Head of caudate nucleus (tissue), 42 donors: ENCODE data around the gene TMEM245.
"Not testable (repeated sequence)": the region's sequence is repeated elsewhere in the genome, so short reads cannot be mapped to it uniquely, and the experiment has no call there.

Experiments
- DNase-seq, 42 donors: peaks; one replicate each; pipeline versions ENCODE4 v3.0.0 to v3.0.0-alpha.2; 2020 to 2021; ENCODE audit warnings: mixed read lengths in 7 of 42
- intact Hi-C: fragments of 100-400 bp; cut with DNase I; formaldehyde crosslinking; loops from one replicate; pipeline ENCODE4 v1.15.0; 2022

The TMEM245 gene

DNA sequence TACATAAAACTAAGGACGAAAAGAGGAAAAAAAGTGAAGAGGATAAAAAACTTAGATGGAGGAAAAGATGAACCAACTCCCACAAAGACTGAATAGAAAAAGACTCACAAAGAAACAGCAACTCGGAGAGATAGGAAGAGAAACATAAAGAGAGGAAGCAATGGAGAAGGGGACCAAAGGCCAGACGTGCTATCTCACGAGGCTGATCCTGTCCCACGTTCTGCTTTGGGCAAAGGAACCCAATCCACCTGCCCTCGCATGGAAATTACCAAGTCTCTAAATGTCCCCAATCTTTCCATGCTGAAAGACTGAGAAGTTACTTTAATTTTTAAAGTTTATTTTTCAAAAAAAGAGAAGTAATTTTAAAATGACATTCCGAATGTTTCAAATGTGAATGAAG lies 36.6 kb downstream of the TMEM245 start:
- DNase-seq = no peak
- intact Hi-C loops = no loop called here

DNA sequence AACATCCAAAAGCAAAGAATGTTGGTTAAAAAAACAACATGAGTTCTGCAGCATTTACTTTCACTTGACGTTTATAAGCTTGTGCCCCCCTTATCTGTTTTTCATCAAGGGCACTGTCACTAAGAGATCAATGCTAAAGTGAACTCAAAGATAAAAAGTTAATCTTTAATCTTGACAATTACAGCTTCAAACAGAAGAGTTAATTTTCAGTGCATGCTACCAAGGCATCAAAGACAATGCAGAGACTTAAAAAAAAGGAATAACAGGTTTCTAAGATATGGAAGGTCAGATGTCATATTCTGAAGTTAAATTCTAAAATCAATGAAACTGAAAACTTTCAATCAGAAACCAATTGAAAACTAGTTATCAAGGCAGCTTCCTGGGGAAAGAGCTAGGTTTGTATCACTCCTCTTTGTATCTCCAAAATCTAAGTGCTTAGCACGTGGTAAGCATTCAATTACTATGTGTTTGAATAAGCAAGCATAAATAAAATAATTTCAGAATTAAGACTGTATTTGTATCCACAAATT lies 37.6 kb downstream of the TMEM245 start:
- intact Hi-C loops = no loop called here
- DNase-seq = no peak

DNA sequence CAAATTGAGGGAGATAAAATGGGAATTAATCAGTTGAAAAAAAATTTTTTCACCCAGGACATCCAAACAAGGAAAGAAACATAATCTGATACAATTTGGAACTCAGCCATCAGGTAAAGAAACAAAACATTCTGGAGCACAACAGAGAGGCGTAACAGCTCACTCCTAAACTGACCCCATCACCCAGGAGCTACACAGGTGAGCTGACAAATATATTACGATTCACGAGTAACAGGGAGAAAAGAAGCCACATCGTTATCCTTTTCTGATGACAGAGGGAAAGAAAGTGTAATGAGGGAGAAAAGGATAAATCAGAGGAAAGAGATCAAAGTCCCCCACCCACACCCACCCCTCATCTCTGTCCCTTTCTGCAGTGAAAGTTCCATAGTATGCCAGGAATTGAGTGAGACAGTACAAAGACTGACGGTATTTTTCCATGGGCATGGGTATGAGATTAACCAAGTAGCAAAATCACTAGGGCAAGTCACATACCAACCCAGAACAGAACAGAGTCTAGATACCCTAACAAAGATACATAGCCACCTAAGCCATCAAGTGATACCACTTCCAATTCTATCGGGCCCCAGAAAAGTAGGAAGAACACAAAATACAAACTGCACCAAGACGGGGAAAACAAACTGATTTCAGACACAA lies 45.4 kb downstream of the TMEM245 start:
- intact Hi-C loops = no loop called here
- DNase-seq = no peak

DNA sequence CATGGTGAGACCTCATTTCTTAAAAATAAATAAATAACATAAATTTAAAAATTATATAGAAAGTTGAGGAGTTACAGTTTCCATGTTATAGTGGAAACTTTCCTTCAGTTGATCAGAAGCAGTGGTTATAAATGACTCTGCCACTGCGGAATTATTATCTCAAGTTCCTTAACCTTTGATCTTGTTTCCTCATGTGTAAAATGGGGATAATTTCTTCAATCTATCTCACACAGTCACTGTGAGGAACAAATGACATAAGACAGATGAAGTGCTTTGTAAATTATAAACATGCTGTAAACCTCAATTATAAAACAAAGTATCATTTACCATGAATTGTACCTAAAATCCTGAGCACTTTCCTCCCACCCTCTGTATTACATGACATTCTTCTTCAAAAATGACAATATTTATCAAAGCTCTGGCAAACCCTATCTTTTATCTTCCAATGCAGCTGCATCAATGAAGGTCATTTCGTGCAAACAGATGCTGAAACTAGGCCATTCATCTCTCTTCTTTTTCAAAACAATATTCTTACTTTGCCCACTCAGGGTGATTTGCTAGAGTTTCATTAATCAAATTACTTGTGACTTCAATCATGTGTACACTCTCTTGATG lies 46.8 kb downstream of the TMEM245 start:
- intact Hi-C loops = no loop called here
- DNase-seq = no peak

DNA sequence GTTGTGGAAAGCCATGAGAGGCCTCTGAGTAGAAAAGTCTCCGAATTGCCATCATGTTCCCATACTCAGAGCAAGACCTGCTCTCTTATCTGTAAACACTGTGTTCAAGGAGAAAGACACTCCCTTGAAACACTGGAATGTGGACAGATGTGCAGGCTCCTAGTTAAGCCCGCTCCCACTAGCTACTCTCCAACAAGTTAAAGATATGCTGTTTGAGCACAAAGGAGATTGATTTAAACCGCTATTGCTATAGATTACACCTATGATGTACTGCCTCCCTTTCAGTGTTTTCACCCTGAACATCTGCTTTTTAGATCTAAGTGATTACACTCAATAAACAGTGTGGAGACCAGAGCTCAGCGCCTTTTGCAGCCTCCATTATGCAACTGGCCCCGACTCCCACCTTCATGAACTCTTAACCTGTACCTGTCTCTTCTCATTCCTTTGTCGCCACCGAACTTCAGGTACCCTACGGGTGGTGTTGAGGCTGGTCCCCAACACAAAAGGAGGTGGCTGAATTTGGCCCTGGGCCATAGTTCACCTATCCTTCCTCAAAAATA lies 47.5 kb downstream of the TMEM245 start:
- intact Hi-C loops = no loop called here
- no peak for DNase-seq

DNA sequence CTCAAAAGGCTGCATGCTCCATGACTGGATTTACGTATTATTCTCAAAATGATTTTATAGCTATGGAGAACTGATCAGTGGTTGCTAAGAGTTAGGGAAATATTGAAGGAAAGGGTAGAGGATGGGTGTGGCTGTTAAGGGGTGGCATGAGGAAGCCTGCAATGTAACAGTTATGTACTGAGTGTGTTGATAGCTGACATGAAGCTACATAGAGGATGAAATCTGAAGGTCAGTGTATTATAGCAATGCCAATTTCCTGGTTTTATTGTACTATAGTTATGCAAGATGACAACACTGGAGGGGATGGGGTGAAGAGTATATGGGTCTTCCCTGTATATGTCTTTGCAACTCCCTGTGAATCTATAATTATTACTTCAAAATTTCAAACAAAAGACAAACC lies 51.0 kb downstream of the TMEM245 start:
- DNase-seq = no peak
- intact Hi-C loops = no loop called here

DNA sequence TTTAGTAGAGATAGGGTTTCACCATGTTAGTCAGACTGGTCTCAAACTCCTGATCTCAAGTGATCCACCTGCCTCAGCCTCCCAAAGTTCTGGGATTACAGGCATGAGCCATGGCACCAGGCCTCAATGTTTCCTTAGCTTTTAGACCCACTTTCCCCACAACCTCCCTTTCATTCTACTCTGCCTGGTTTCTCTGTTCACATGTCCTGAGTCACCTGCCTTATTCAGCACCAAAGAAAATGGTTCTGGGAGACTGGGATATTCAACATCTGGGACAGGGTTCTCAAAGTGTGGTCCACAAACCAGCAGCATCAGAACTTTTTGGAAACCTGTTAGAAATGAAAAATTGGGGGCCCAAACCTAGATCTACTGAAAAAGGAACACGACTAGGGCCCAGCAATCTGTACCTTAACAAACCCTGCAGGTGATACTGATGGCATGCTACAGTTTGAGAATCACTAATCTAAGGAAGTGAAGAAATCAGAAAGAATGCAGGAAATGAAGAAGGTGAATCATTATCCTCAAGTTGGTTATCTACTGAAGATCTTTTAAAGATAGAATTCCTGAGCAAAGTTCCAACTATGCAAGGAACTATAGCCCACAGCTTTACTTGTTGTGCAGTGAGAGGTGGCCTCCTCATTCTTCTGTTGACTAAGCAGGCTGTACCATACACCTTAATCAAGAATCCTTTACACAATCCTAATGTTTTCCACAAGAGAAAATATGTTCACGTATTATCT lies 54.6 kb downstream of the TMEM245 start:
- no peak for DNase-seq
- intact Hi-C loops = no loop called here

DNA sequence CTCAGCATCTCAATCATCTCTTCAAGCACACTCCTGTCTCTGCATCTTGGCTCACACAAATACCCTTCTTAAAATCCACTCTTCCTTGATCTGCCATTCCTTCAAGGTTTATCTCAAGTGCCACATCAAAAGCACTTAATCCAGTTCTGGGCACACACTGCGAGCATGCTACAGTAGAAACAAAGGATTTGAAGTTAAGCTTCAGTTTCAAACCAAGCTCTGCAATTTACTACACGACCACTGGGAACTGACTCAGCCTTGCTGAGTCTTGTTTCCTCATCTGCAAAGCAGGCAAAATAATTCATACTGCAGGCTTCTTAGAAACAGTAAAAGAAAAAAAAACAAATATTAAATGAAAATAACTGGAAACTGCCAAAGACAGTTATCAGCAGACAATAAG lies 56.0 kb downstream of the TMEM245 start:
- no peak for DNase-seq
- intact Hi-C loops = no loop called here

DNA sequence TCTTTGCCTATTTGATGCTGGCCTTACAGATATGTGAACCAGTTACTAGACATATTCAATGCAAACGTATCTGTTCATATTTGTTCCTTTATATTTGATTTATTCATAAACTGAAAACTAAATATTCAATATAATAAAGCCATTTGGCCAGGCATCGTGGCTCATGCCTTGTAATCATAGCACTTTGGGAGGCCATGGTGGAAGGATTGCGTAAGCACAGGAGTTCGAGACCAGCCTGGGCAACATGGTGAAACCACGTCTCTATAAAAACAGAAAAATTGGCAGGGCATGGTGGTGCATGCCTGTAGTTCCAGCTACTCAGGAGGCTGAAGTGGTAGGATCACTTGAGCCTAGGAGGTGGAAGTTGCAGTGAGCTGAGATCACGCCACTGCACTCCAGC lies 57.2 kb downstream of the TMEM245 start:
- intact Hi-C loops = no loop called here
- no peak for DNase-seq

DNA sequence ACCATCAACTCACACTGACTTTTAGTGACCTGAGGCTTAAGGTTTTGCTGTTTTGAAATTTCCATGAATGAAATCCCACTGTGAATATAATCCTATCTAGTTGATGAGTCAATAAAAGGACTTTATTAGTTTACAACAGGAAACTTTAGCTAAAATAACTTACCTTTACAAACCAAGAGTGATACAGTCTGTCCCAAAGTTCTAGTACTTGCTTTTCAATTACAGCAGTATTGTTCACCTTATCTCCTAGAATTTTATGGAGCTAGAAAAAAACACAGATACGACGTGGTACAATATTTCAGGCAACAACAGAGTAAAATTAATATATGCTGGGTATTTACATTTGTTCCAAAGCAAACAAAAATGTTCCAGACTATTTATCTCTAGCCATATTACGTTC lies 59.6 kb downstream of the TMEM245 start:
- intact Hi-C loops = no loop called here
- DNase-seq = no peak

DNA sequence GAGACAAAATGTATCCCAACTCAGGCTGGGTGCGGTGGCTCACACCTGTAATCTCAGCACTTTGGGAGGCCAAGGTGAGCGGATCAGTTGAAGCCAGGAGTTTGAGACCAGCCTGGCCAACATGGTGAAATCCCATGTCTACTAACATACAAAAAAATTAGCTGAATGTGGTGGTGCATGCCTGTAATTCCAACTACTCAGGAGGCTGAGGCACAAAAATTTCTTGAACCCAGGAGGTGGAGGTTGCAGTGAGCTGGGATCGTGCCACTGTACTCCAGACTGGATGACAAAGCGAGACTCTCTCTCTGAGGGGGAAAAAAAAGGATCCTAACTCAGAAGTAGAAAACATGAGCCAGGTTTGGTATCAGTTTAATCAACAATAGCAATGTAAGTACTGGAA lies 66.6 kb downstream of the TMEM245 start:
- intact Hi-C loops, DNase-seq: not testable (repeated sequence)

DNA sequence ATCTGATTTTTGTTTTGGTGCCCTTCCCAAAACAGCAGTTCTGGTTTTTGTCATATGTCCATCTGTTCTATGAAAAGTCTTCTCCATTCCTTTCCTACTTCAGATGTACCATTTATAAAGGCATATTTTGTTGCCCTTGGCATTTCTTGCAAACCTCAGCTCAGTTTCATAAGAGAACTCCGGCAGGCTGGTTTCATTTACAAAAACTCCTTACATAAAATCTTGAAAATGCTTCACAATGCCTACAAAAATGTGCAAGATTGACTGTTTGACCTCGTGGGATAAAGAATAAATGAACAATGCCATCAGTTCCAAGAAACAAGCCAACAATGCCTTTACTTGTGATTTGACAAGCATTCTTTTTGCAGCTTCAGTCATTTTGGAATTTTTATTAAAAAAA lies 67.3 kb downstream of the TMEM245 start:
- intact Hi-C loops = no loop called here
- no peak for DNase-seq

DNA sequence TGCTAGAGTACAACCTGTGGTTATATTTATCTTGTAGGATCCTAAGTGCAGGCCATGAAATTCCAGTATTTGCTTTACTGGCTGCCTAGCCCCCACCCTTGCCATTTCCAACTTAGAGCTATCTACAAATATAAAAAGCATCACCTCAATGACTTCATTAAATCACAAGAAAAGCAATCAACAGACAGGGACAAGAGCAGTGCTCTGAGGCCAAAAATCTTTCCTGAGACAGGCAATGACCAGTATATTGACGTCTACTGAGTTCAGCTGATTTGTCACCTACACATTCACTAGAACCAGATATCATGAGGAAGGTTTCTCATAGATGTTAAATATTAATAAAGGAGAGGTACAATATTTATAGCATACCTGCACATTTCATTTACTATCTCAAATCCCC lies 68.0 kb downstream of the TMEM245 start:
- intact Hi-C loops = no loop called here

DNA sequence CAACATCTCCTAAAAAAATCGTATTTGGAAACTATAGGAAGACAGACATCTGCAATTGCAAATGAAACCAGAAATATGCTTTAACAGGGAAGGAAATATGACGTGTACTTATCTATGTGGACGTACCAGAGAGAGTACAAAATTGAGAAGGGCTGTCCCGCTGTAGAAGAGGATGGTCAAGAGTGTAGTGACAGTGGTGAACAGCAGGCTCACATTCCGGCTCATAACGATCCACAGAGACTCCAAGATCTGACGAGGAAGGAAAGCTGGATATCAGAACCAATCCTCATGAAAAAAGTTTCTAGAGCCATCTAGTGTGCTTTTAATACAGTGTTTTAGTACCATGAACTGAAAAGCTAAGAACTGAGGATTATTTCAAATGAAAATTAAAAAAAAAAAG lies 69.3 kb downstream of the TMEM245 start:
- intact Hi-C loops = no loop called here
- no peak for DNase-seq

More for the DNA sequence above, 68.0 kb downstream of the TMEM245 start:
- DNase-seq = no peak

DNA sequence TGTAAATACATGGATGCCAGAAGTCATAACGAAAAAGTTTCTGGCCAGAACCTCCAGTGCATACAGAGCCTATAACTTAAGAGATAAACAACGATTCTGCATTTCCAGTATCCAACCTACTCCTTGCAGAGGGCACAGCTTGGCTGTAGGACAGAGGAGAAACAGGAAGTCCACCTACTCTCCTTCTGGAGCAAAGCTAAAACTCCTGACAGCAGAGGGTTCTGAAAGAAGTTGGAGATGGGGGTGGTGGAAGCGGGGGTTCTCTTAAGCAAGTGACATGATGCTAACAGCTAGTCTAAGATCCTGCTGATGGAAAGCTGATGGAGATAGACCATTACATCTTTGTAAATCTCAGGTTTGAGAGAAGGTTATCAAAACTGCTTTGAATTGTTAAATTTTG lies 70.9 kb downstream of the TMEM245 start:
- intact Hi-C loops = no loop called here
- DNase-seq = no peak

DNA sequence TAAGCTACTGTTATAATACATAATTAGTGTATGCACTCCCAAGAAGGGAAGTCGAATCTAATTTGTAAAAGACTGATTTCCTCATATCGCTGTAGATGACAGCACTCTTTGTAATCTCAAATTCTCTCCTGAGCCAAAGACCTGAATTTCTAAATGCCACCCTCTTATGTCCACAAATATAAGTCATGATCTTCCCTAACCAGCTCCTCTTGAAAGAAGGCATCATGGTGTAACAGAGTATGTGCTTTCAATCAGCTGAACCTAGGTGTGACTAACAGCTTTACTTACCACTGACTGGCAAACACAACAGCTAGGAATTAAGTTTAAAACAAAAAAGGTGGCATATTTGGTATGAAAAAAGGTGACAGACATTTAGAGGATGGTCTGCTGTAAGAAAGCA lies 72.5 kb downstream of the TMEM245 start:
- no peak for DNase-seq
- intact Hi-C loops = no loop called here

DNA sequence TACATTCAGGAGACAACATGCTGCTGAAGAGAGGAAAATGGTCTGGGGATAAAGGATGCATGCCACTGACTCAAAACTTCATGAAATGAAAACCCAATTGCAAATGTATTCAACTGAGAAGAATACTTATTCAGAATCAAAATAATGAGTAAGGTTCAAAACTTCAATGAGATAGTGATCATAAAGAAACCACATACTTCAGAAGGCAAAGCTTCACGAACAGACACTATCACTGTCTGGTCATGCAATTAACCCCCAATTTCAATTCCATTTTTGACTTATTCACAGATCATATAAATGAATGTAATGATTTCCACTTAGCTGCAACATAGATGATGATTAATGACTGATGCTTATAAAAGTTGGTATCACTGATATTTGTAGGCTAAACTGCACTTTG lies 73.4 kb downstream of the TMEM245 start:
- DNase-seq = no peak

DNA sequence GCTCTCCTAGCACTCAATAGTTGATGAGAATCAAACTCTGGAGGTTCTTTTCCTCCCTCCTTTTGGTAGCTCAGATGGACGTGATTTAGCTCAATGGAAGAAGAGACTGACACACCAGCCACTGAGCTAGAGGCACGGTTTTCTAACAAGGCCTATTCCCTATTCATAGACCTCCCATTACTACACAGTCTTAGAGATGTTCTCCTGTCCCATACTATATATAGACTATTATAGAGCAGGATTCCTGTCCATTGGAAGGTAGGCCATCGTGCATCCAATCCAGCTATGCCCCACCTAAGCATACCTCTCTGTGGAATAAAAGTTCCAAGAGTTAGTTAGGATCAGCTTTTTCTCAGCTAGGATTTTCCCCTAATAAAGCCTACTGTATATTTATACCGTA lies 76.2 kb downstream of the TMEM245 start:
- intact Hi-C loops = no loop called here

More for the DNA sequence above, 73.4 kb downstream of the TMEM245 start:
- intact Hi-C loops = no loop called here

DNA sequence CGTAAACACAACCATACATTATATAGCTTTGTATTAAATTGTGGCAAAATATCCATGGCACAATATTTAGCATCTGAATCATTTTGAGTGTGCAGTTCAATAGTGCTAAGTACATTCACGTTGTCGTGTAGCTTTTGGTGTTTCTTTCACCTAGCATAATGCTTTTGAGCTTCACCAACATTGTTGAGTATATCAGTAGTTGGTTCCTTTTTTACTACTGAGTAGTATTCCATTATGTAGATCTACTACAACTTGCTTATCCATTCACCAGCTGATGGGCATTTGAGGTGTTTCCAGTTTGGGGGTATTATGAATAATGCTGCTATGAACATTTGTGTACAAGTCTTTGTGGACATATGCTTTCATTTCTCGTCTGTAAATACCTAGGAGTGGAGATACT lies 79.2 kb downstream of the TMEM245 start:
- intact Hi-C loops = no loop called here
- no peak for DNase-seq

More for the DNA sequence above, 76.2 kb downstream of the TMEM245 start:
- DNase-seq = no peak

DNA sequence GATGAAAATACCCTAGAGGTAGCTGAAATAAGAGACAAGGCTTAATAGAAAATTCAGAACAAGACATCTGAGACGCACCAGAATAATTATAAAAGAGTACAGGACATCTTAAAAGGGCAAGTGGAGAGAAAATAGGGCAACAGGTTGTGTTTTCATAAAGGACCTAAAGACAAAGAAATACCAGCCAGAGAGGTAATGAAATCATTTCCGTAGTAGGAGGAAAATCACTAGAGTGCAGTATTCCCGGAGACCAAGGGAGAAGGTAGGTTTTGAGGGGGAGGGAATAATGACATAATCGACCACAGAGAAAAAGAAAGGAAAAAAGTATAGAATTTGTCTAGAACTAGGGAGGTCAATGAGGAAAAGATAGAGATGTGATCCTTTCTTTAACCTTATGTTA lies 80.2 kb downstream of the TMEM245 start:
- intact Hi-C loops = no loop called here
- DNase-seq = no peak
